D721Med (cell line): Measurements from ENCODE around the gene GABRG3.

Experiments
- DNase-seq: peaks from one replicate; pipeline ENCODE4 v3.0.0; 2011; ENCODE audit warnings: low spot score; ENCODE audit not compliant: insufficient read length
- FAIRE-seq: peaks from 2 replicates; lab custom pipeline; 2011; peaks lifted over from hg19 to GRCh38; lab: Jason Lieb, UNC
- CTCF ChIP-seq: IDR thresholded peaks from 2 replicates; pipeline ENCODE4 v1.5.1; 2012; ENCODE audit warnings: mild to moderate bottlenecking, control low read depth; ENCODE audit not compliant: insufficient read depth; ENCODE audit errors: missing control alignments

Gene GABRG3

GRCh38 chr15:27114473-27114872 is 143.5 kb downstream of the GABRG3 start:
- DNase-seq: no peak
- no peak for TF ChIP-seq CTCF
- no peak for FAIRE-seq

- FAIRE-seq (no peak), DNase-seq (no peak)
- no peak for TF ChIP-seq CTCF
Observed at GRCh38 chr15:27119695-27120266, 148.8 kb downstream of the GABRG3 start.

DNA sequence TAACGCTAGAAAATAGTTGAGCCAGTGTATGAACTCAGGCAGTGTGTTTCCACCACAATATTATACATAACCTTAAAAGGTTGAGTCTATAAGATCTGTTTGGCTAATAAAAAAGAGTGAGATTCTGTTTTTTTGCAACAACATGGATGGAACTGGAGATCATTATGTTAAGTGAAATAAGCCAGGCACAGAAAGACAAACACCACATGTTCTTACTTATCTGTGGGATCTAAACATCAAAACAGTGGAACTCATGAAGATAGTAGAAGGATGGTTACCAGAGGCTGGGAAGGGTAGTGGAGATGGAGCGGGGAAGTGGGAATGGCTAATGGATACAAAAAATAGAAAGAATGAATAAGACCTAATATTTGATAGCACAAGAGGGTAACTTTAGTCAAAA is 150.7 kb downstream of the GABRG3 start:
- TF ChIP-seq CTCF: no peak
- no peak for FAIRE-seq
- DNase-seq: no peak

DNA sequence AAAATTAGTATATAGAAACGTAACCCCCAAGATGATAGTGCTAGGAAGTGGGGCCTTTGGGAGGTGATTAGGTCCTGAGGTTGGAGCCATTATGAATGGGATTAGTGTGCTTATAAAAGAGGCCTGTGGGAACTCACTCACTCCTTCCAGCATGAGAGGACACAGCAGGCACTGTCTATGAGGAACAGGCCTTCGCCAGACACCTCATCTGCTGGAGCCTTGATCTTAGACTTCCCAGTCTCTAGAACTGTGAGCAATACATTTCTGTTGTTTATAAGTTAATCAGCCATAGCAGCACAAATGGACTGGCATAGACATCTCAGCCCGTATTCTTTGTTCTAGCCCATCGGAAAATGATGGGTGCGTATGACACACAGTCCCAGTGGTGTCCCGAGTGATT is 152.3 kb downstream of the GABRG3 start:
- no peak for DNase-seq
- FAIRE-seq: no peak
- TF ChIP-seq CTCF: no peak

DNA sequence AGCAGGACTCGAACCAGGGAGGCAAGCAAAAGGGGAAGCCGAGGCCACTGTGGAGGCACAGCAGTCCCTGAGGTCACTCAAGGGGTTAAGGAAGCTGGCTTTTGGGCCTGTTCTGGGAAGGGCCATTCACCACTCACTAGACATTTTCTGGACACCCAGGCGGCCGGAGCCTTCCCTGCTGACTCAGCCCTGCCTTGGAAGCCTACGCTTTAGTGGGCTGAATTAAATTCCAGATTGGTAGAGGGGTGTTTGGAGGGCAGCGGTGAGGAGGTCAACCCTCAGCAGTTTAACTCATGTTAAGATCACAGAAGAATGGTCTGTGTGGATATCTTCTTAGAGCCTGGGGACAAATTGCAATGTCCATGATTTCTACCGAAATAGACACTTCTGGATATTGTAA is 152.8 kb downstream of the GABRG3 start:
- DNase-seq (no peak), FAIRE-seq (no peak)
- TF ChIP-seq CTCF: no peak

- FAIRE-seq (no peak), DNase-seq (no peak)
- no peak for TF ChIP-seq CTCF
Observed at GRCh38 chr15:27124287-27124871, 153.4 kb downstream of the GABRG3 start.

DNA sequence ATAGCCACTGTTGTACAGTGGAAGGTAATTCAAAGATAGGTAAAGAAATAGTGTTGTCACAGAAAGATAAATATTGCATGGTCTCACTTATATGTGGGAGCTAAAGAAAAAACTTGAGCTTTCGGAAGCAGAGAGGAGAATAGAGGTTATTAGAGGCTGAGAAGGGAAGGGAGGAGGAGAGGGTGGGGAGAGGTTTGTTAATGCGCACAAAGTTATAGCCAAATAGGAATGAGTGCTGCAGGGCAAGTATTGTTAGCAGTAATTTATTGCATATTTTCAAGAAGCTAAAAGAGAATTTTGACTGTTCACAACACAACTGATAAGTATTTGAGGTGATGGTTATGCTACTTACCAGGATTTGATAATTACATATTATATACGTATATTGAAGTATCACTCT is 154.2 kb downstream of the GABRG3 start:
- FAIRE-seq (no peak), DNase-seq (no peak)
- TF ChIP-seq CTCF: no peak
